ENCODE results near the gene TMPRSS12. TPM values are rescaled to one million over a fixed set of nuclear protein-coding genes. Genes with fewer than 3 reads are reported as not detected.

TMPRSS12 gene
- total and polyA plus RNA-seq, 2 donors (not counting 1 experiment from before 2014, with no cell fraction given): not detected

DNA sequence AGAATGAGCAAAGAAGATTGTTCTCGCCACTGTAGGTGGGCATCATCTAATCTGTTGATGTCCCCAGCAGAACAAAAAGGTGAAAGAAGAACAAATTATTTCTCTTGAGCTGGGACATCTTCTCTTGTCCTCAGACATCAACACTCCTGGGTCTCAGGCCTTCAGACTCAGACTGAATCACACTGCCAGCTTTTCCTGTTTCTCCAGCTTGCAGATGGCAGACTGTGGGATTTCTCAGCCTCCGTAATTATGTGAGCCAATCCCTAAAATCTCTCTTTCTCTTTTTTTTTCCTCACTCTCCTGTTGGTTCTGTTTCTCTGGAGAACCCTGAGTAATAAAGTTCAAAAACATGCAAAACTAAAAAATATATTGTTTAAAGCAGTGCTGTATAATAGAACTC, 3.7 kb upstream of the TMPRSS12 start:
- Histone ChIP-seq H3K27ac (ENCODE audit: insufficient read depth, low read length) (no peak overlapping the region), H3K36me3 (ENCODE audit: control insufficient read depth, insufficient read depth, low read length) (no peaks in the 10 kb centered on the region), H3K9ac (ENCODE audit: insufficient read depth, low read length) (no peak overlapping the region), H3K27me3 (ENCODE audit: control insufficient read depth, insufficient read depth, low read length) (no peaks in the 10 kb centered on the region), H3K4me1 (ENCODE audit: control insufficient read depth, extremely low read depth, insufficient read depth, low read length) (no peaks in the 10 kb centered on the region), H3K4me3 (replicated peaks in 1 of 4; ENCODE audit: control extremely low read depth in 1 of 4, insufficient read depth in 1 of 4, low read depth in 3 of 4, low read length in 4 of 4) (no peak overlapping the region), H4K20me1 (ENCODE audit: control insufficient read depth, extremely low read depth, insufficient read depth, low read length) (no peaks in the 10 kb centered on the region), H3K79me2 (ENCODE audit: control insufficient read depth, insufficient read depth, low read length) (no peaks in the 10 kb centered on the region), H2AFZ (ENCODE audit: low read length) (no peak overlapping the region), H3K9me3 (ENCODE audit: control insufficient read depth, insufficient read depth, low read depth, low read length) (no peaks in the 10 kb centered on the region), H3K4me2 (ENCODE audit: extremely low read depth, insufficient read depth, low read length) (no peak overlapping the region)
- no peak for DNase-seq (ENCODE audit: low read depth in 2 of 2)
- TF ChIP-seq EZH2 (IDR thresholded peaks at IDR 0.05; ENCODE audit: low read length, missing control alignments) (no peak), CTCF (conservative IDR thresholded peaks at IDR 0.05 in 1 of 2, IDR thresholded peaks at IDR 0.05 in 1 of 2; ENCODE audit: low read depth in 1 of 2, low read length in 2 of 2) (no peak)

DNA sequence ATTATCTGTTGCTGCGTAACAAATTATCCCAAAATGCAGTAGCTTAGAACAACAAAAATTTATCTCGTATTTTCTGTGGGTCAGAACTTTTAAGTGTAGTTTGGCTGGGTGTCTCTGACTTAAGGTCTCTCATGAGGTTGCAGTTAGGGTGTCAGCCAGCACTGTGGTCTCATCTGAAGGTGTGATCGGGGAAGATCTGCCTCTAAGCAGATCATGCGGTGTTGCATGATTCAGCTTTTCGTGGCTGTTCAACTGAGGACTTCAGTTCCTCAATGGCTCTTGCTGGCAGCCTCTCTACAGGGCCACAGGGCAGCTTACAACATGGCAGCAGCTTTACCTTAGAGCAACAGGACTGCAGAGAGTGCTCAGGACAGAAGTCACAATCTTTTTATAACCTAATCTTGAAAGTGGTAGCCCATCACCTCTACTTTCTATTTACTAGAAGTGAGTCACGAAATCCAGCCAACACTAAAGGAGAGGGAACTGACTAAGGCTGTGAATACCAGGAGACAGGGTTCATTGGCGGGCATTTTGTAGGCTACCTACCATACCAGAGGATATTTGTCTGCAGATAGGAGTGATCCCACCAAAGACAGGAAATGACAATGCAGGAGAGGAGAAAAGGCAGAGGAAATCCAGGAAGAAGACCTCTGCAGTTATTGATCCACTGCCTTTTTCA, 1.8 kb upstream of the TMPRSS12 start:
- no peak overlapping the region for H3K27ac ChIP-seq (ENCODE audit: insufficient read depth, low read length)
- H3K36me3 ChIP-seq (ENCODE audit: control insufficient read depth, insufficient read depth, low read length): no peaks in the 10 kb centered on the region
- no peaks in the 10 kb centered on the region for H3K27me3 ChIP-seq (ENCODE audit: control insufficient read depth, insufficient read depth, low read length)
- no peak overlapping the region for H3K9ac ChIP-seq (ENCODE audit: insufficient read depth, low read length)
- no peak overlapping the region for H2AFZ ChIP-seq (ENCODE audit: low read length)
- DNase-seq (ENCODE audit: low read depth in 2 of 2): no peak
- TF ChIP-seq EZH2 (IDR thresholded peaks at IDR 0.05; ENCODE audit: low read length, missing control alignments) (no peak), CTCF (conservative IDR thresholded peaks at IDR 0.05 in 1 of 2, IDR thresholded peaks at IDR 0.05 in 1 of 2; ENCODE audit: low read depth in 1 of 2, low read length in 2 of 2) (no peak)
- H4K20me1 ChIP-seq (ENCODE audit: control insufficient read depth, extremely low read depth, insufficient read depth, low read length): no peaks in the 10 kb centered on the region
- H3K79me2 ChIP-seq (ENCODE audit: control insufficient read depth, insufficient read depth, low read length): no peaks in the 10 kb centered on the region
- H3K4me3 ChIP-seq (replicated peaks in 1 of 4; ENCODE audit: control extremely low read depth in 1 of 4, insufficient read depth in 1 of 4, low read depth in 3 of 4, low read length in 4 of 4): no peak overlapping the region
- H3K4me2 ChIP-seq (ENCODE audit: extremely low read depth, insufficient read depth, low read length): no peak overlapping the region
- no peaks in the 10 kb centered on the region for H3K9me3 ChIP-seq (ENCODE audit: control insufficient read depth, insufficient read depth, low read depth, low read length)
- H3K4me1 ChIP-seq (ENCODE audit: control insufficient read depth, extremely low read depth, insufficient read depth, low read length): no peaks in the 10 kb centered on the region

DNA sequence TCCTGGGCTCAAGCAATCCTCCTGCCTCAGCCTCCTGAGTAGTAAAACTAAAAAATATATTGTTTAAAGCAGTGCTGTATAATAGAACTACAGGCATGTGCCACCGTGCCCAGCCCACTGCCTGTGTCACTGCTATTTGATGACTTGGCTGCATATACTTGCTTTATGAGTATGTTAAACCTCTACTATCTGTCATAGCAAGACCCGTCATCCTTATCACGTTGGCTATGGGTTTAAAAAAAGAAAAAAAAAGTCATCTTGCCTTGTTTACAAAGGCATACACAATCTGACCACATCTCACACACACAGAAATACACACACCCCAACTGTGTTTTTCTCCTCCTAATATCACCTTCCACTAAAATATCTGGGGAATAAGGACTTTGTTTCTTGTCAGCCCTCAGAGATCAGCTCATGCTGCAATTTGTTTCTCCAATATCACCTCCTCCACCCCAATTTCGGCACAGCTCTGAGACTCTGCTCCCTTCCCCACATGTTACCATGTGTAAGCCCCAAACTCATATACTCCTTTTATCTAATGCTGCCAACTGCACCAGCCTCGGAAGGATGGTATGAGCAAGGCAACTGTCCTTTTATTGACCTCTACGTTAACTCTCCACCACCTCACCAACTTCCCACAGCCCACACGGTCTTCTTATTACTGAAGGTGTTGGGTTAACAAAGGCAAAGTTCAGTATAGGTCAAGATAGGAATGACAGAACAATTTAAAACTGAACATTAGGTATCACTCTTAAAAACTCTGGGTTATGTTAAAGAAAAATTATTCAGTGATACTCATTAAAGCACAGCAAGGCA, 802 bp upstream of the TMPRSS12 start:
- H3K9ac ChIP-seq (ENCODE audit: insufficient read depth, low read length): no peak overlapping the region
- no peaks in the 10 kb centered on the region for H3K79me2 ChIP-seq (ENCODE audit: control insufficient read depth, insufficient read depth, low read length)
- H2AFZ ChIP-seq (ENCODE audit: low read length): no peak overlapping the region
- H3K4me2 ChIP-seq (ENCODE audit: extremely low read depth, insufficient read depth, low read length): no peak overlapping the region
- no peaks in the 10 kb centered on the region for H4K20me1 ChIP-seq (ENCODE audit: control insufficient read depth, extremely low read depth, insufficient read depth, low read length)
- TF ChIP-seq CTCF (conservative IDR thresholded peaks at IDR 0.05 in 1 of 2, IDR thresholded peaks at IDR 0.05 in 1 of 2; ENCODE audit: low read depth in 1 of 2, low read length in 2 of 2) (no peak), EZH2 (IDR thresholded peaks at IDR 0.05; ENCODE audit: low read length, missing control alignments) (no peak)
- no peaks in the 10 kb centered on the region for H3K4me1 ChIP-seq (ENCODE audit: control insufficient read depth, extremely low read depth, insufficient read depth, low read length)
- no peak for DNase-seq (ENCODE audit: low read depth in 2 of 2)
- no peak overlapping the region for H3K27ac ChIP-seq (ENCODE audit: insufficient read depth, low read length)
- H3K9me3 ChIP-seq (ENCODE audit: control insufficient read depth, insufficient read depth, low read depth, low read length): no peaks in the 10 kb centered on the region
- no peaks in the 10 kb centered on the region for H3K36me3 ChIP-seq (ENCODE audit: control insufficient read depth, insufficient read depth, low read length)
- no peaks in the 10 kb centered on the region for H3K27me3 ChIP-seq (ENCODE audit: control insufficient read depth, insufficient read depth, low read length)
- H3K4me3 ChIP-seq (replicated peaks in 1 of 4; ENCODE audit: control extremely low read depth in 1 of 4, insufficient read depth in 1 of 4, low read depth in 3 of 4, low read length in 4 of 4): no peak overlapping the region
